HCT116 (cell line): ENCODE measurements around the gene SLC25A21. TPM values are rescaled to one million over a fixed set of nuclear protein-coding genes. Genes with fewer than 3 reads are reported as not detected.
"Not testable (repeated sequence)": the region's sequence is repeated elsewhere in the genome, so short reads cannot be mapped to it uniquely, and the experiment has no call there.

Experiments used
- ATAC-seq: fragments of 200-7000 bp; cut with Tn5 transposase; 2 replicates; pipeline ENCODE4 v1.9.1; 2020; ENCODE audit warnings: mild to moderate bottlenecking, moderate library complexity
- BruUV-seq: library from RNA; stranded (reverse); fragments of 400-500 nt; replicated peaks from 2 replicates; lab custom pipeline; 2021; lab: Mats Ljungman, UMichigan
- CTCF ChIA-PET: fragments of 300-600 bp; sonication (Branson Sonifier 250); formaldehyde crosslinking; loops from one replicate; lab custom pipeline; 2021; ENCODE audit warnings: antibody characterized with exemption; lab: Charles Lee
- POLR2A ChIA-PET: fragments of 300-600, 350-600 bp; sonication (Branson Sonifier 250); formaldehyde crosslinking; loops from one replicate; lab custom pipeline; 2021; ENCODE audit warnings: antibody characterized with exemption; lab: Charles Lee
- RAD21 ChIA-PET, 2 experiments: fragments of 300-600 bp; sonication (Branson Sonifier 250); formaldehyde crosslinking; loops; one replicate each; lab custom pipeline; 2023; ENCODE audit warnings: low total read pairs in 2 of 2; ENCODE audit not compliant: uncharacterized antibody in 2 of 2, unreplicated experiment in 2 of 2, low non-redundant PET in 1 of 2; lab: Charles Lee
- DNase-seq: peaks from one replicate; pipeline ENCODE4 v3.0.0-alpha.2; 2010; ENCODE audit warnings: low read depth, low spot score
- H2AFZ ChIP-seq: fragments of 200-600 bp; shearing (Covaris generic), sonication (generic); 2 replicates; pipeline ENCODE4 v1.6.1; 2017; ENCODE audit warnings: low read depth, mixed run types, mixed read lengths, antibody characterized with exemption, low read length; ENCODE audit not compliant: poor library complexity, severe bottlenecking
- H3K27ac ChIP-seq: 2 replicates; pipeline ENCODE4 v1.5.1; 2012; ENCODE audit warnings: low read depth, low read length
- H3K27me3 ChIP-seq: fragments of 200-600 bp; sonication (generic); 2 replicates; pipeline ENCODE4 v1.6.1; 2016; ENCODE audit warnings: mixed run types, low read length, mixed read lengths; ENCODE audit not compliant: insufficient read depth
- H3K36me3 ChIP-seq, 2 experiments: fragments of 200-500 bp in 1 of 2; fragments of 200-600 bp in 1 of 2; sonication (Bioruptor generic) in 1 of 2; sonication (generic) in 1 of 2; 2 replicates each; pipeline versions ENCODE4 v1.5.1 to v1.6.1; 2014 to 2016; ENCODE audit warnings: low read length in 2 of 2, inconsistent platforms in 1 of 2, mixed read lengths in 1 of 2, mixed run types in 1 of 2; ENCODE audit not compliant: insufficient read depth in 2 of 2, control insufficient read depth in 1 of 2
- H3K4me1 ChIP-seq, 2 experiments: fragments of 200-600 bp in 1 of 2; sonication (generic) in 1 of 2; 2 replicates each; pipeline versions ENCODE4 v1.5.1 to v1.6.1; 2012 to 2017; ENCODE audit warnings: low read length in 2 of 2, inconsistent platforms in 1 of 2, mild to moderate bottlenecking in 1 of 2, mixed read lengths in 1 of 2, mixed run types in 1 of 2, moderate library complexity in 1 of 2; ENCODE audit not compliant: insufficient read depth in 2 of 2, control insufficient read depth in 1 of 2
- H3K4me2 ChIP-seq: fragments of 200-600 bp; sonication (generic); 2 replicates; pipeline ENCODE4 v1.6.1; 2017; ENCODE audit warnings: mixed run types, low read length, mixed read lengths
- H3K4me3 ChIP-seq, 2 experiments: fragments of 200-600 bp in 1 of 2; sonication (generic) in 1 of 2; replicated peaks in 1 of 2; 2 replicates each; pipeline ENCODE4 v1.5.1; 2011 to 2016; ENCODE audit warnings: low read length in 2 of 2, control low read depth in 1 of 2, low read depth in 1 of 2, mild to moderate bottlenecking in 1 of 2, mixed read lengths in 1 of 2, mixed run types in 1 of 2
- H3K79me2 ChIP-seq: fragments of 200-600 bp; sonication (generic); 2 replicates; pipeline ENCODE4 v1.6.1; 2017; ENCODE audit warnings: mild to moderate bottlenecking, mixed run types, low read length, moderate library complexity, mixed read lengths; ENCODE audit not compliant: insufficient read depth
- H3K9ac ChIP-seq: fragments of 200-600 bp; sonication (generic); 2 replicates; pipeline ENCODE4 v1.6.1; 2016; ENCODE audit warnings: low read length, mixed read lengths
- H3K9me2 ChIP-seq: fragments of 200-600 bp; sonication (generic), shearing (Covaris generic); 2 replicates; pipeline ENCODE4 v1.6.1; 2017; ENCODE audit warnings: mixed run types, mild to moderate bottlenecking, moderate library complexity; ENCODE audit not compliant: insufficient read depth
- H3K9me3 ChIP-seq, 2 experiments: fragments of 200-500 bp in 1 of 2; fragments of 200-600 bp in 1 of 2; sonication (Bioruptor generic) in 1 of 2; sonication (generic) in 1 of 2; 2 replicates each; pipeline ENCODE4 v1.6.1; 2014 to 2017; ENCODE audit warnings: low read length in 2 of 2, mixed read lengths in 2 of 2, inconsistent platforms in 1 of 2, low read depth in 1 of 2, mild to moderate bottlenecking in 1 of 2, mixed run types in 1 of 2, moderate library complexity in 1 of 2; ENCODE audit not compliant: control insufficient read depth in 1 of 2, insufficient read depth in 1 of 2
- H4K20me1 ChIP-seq: fragments of 200-600 bp; sonication (generic), shearing (Covaris generic); 2 replicates; pipeline ENCODE4 v1.6.1; 2017; ENCODE audit warnings: mixed run types, mild to moderate bottlenecking, moderate library complexity; ENCODE audit not compliant: insufficient read depth
- CBX3 ChIP-seq: IDR thresholded peaks from 2 replicates; pipeline ENCODE4 v1.6.1; 2012; ENCODE audit warnings: low read depth
- EGR1 ChIP-seq: IDR thresholded peaks from 2 replicates; pipeline ENCODE4 v1.6.1; 2012; ENCODE audit warnings: low read depth
- EZH2 ChIP-seq: fragments of 200-600 bp; sonication (generic); IDR thresholded peaks from 2 replicates; pipeline ENCODE4 v1.6.1; 2017; ENCODE audit warnings: antibody characterized with exemption, mixed run types
- FOSL1 ChIP-seq: IDR thresholded peaks from 2 replicates; pipeline ENCODE4 v1.6.1; 2012; ENCODE audit warnings: low read depth
- ZNF274 ChIP-seq: fragments of 200-500 bp; sonication (Bioruptor generic); IDR thresholded peaks from 2 replicates; pipeline ENCODE4 v1.6.1; 2014; ENCODE audit warnings: mild to moderate bottlenecking, low read depth, low read length, inconsistent platforms
- intact Hi-C: fragments of 100-400 bp; cut with micrococcal nuclease; formaldehyde crosslinking; loops from 2 replicates; pipeline ENCODE4 v1.10.0; 2022
- total RNA-seq: library from RNA; stranded (reverse); gene quantifications from one replicate; pipeline ENCODE4 v1.2.1, GENCODE V29; 2021; ENCODE audit not compliant: unreplicated experiment
- TF ChIP-seq, protein P1 (sequence below): IDR thresholded peaks from 2 replicates; pipeline ENCODE4 v1.6.1; 2012

The SLC25A21 gene
- total RNA-seq, 1 experiment from 2014 or later = 3.5 TPM

DNA sequence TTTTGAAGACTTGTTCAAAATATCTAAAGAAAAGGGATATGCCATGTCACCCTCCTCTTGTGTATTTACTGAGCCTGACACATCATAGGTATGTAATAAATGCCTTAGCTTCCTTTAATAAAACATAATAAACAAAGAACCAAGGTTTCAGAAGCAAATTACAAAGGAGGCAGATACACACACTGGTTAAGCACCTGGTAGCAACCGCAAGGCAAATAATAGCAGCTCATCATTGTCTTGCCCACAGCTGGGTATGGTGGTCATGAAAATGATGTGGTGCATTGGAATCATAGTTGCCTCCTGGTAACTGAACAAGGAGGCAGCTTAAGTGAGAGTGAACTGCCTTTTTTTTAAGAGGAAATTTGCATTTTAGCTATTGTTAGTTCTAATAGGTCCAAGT lies 471.8 kb downstream of the SLC25A21 start:
- Histone ChIP-seq H3K36me3 (no peaks in the 10 kb centered on the region), H3K9ac (no peak overlapping the region), H3K9me3 (no peaks in the 10 kb centered on the region), H3K9me2 (no peaks in the 10 kb centered on the region), H4K20me1 (no peaks in the 10 kb centered on the region), H3K4me2 (no peak overlapping the region), H3K4me3 (no peak overlapping the region), H3K27ac (no peak overlapping the region), H2AFZ (no peak overlapping the region), H3K4me1 (no peaks in the 10 kb centered on the region), H3K27me3 (no peaks in the 10 kb centered on the region), H3K79me2 (no peaks in the 10 kb centered on the region)
- ChIA-PET CTCF (no interaction called here), POLR2A (no interaction called here), RAD21 (no interaction called here)
- intact Hi-C loops = no loop called here
- ATAC-seq (no peak), DNase-seq (no peak)
- TF ChIP-seq, protein P1, sequence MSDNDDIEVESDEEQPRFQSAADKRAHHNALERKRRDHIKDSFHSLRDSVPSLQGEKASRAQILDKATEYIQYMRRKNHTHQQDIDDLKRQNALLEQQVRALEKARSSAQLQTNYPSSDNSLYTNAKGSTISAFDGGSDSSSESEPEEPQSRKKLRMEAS = no peak
- TF ChIP-seq EZH2 = no peak
- TF ChIP-seq EGR1 = no peak
- no peak for TF ChIP-seq FOSL1
- no peak for TF ChIP-seq CBX3
- TF ChIP-seq ZNF274 = no peak
- no TSS peak for BruUV-seq

DNA sequence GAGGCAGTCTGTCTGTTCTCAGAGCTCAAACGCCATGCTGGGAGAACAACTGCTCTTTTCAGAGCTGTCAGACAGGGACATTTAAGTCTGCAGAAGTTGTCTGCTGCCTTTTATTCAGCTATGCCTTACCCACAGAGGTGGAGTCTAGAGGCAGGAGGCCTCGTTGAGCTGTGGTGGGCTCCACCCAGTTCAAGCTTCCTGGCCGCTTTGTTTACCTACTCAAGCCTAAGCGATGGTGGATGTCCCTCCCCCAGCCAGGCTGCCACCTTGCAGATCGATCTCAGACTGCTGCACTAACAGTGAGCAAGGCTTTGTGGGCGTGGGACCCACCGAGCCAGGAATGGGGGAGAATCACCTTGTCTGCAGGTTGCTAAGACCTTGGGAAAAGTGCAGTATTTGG lies 473.0 kb downstream of the SLC25A21 start:
- H3K9me3 ChIP-seq, H3K4me1 ChIP-seq, H3K27me3 ChIP-seq, H3K4me2 ChIP-seq, H3K27ac ChIP-seq, H3K36me3 ChIP-seq, DNase-seq, H3K4me3 ChIP-seq, H4K20me1 ChIP-seq, H2AFZ ChIP-seq, CTCF ChIA-PET, RAD21 ChIA-PET, H3K9me2 ChIP-seq, POLR2A ChIA-PET, H3K9ac ChIP-seq, H3K79me2 ChIP-seq, BruUV-seq, ATAC-seq, intact Hi-C loops: not testable (repeated sequence)
